CD4-positive, alpha-beta T cell (primary cell): ENCODE data around the gene PTH. TPM values are rescaled to one million over a fixed set of nuclear protein-coding genes. Genes with fewer than 3 reads are reported as not detected.

Experiments
- ATAC-seq: fragments of 200-7000 bp; cut with Tn5 transposase; one replicate; pipeline ENCODE4 v1.10.0; 2022; ENCODE audit warnings: mild to moderate bottlenecking; ENCODE audit not compliant: poor library complexity
- CTCF ChIA-PET: fragments of 350-600 bp; sonication (Branson Sonifier 250); formaldehyde crosslinking; loops from one replicate; lab custom pipeline; 2021; ENCODE audit warnings: antibody characterized with exemption, inconsistent platforms; lab: Charles Lee
- POLR2A ChIA-PET: fragments of 350-600 bp; sonication (Branson Sonifier 250); formaldehyde crosslinking; loops from one replicate; lab custom pipeline; 2021; ENCODE audit warnings: antibody characterized with exemption, inconsistent platforms; lab: Charles Lee
- DNase-seq, 14 experiments: peaks; one replicate each; pipeline ENCODE4 v3.0.0-alpha.2; 2013 to 2020; ENCODE audit warnings: mixed read lengths in 2 of 14
- H3K27ac ChIP-seq, 2 donors: one replicate each; pipeline versions ENCODE4 v1.5.1 to v1.7.0; 2013; ENCODE audit warnings: low read length in 2 of 2, low read depth in 1 of 2, mild to moderate bottlenecking in 1 of 2
- H3K27me3 ChIP-seq, 2 experiments: 1 replicate in 1 of 2; 2 replicates in 1 of 2; pipeline versions ENCODE4 v1.6.1 to v1.7.0; 2013; ENCODE audit warnings: low read length in 2 of 2, control low read depth in 1 of 2, mild to moderate bottlenecking in 1 of 2, moderate library complexity in 1 of 2; ENCODE audit not compliant: insufficient read depth in 2 of 2, control insufficient read depth in 1 of 2
- H3K36me3 ChIP-seq: one replicate; pipeline ENCODE4 v1.6.1; 2013; ENCODE audit warnings: low read length, control low read depth; ENCODE audit not compliant: insufficient read depth
- H3K4me1 ChIP-seq: one replicate; pipeline ENCODE4 v1.6.1; 2013; ENCODE audit warnings: low read length, control low read depth; ENCODE audit not compliant: insufficient read depth
- H3K4me3 ChIP-seq: one replicate; pipeline ENCODE4 v1.5.1; 2013; ENCODE audit warnings: mild to moderate bottlenecking, low read length, moderate library complexity
- H3K9me3 ChIP-seq, 2 experiments: 1 replicate in 1 of 2; 2 replicates in 1 of 2; pipeline versions ENCODE4 v1.6.1 to v1.7.0; 2013; ENCODE audit warnings: low read length in 2 of 2, mild to moderate bottlenecking in 2 of 2, control low read depth in 1 of 2, moderate library complexity in 1 of 2; ENCODE audit not compliant: control insufficient read depth in 1 of 2, insufficient read depth in 1 of 2
- H3K27ac Mint-ChIP-seq: one replicate; pipeline ENCODE4 v1.8.0; 2020; ENCODE audit warnings: mixed read lengths
- H3K27me3 Mint-ChIP-seq: one replicate; pipeline ENCODE4 v1.8.0; 2021; ENCODE audit warnings: mixed read lengths
- H3K36me3 Mint-ChIP-seq: one replicate; pipeline ENCODE4 v1.8.0; 2021; ENCODE audit warnings: low read depth, mixed read lengths
- H3K4me1 Mint-ChIP-seq: one replicate; pipeline ENCODE4 v1.8.0; 2021; ENCODE audit warnings: low read depth, mixed read lengths
- H3K4me3 Mint-ChIP-seq: one replicate; pipeline ENCODE4 v1.8.0; 2020; ENCODE audit warnings: mild to moderate bottlenecking, mixed read lengths
- H3K9me3 Mint-ChIP-seq: one replicate; pipeline ENCODE4 v1.8.0; 2020; ENCODE audit warnings: mixed read lengths
- intact Hi-C, 2 experiments: fragments of 100-400 bp; cut with DNase I in 1 of 2; cut with micrococcal nuclease in 1 of 2; formaldehyde crosslinking; loops; one replicate each; pipeline versions ENCODE4 v1.15.1 to v1.9.0; 2023 to 2025; cut with DNase I, micrococcal nuclease
- total RNA-seq, 174 experiments: library from RNA in 2 of 174; stranded (reverse) in 2 of 174; gene quantifications; one replicate each; pipeline ENCODE4 v1.2.3 and lab custom pipeline; 2021 to 2026
- TF ChIP-seq, protein P1 (sequence below): fragments of 200-600 bp; IDR thresholded peaks from one replicate; pipeline ENCODE4 v1.8.0; 2022; ENCODE audit warnings: antibody characterized with exemption, mild to moderate bottlenecking

The PTH gene
- total RNA-seq, 2 experiments from 2014 or later: not detected

DNA sequence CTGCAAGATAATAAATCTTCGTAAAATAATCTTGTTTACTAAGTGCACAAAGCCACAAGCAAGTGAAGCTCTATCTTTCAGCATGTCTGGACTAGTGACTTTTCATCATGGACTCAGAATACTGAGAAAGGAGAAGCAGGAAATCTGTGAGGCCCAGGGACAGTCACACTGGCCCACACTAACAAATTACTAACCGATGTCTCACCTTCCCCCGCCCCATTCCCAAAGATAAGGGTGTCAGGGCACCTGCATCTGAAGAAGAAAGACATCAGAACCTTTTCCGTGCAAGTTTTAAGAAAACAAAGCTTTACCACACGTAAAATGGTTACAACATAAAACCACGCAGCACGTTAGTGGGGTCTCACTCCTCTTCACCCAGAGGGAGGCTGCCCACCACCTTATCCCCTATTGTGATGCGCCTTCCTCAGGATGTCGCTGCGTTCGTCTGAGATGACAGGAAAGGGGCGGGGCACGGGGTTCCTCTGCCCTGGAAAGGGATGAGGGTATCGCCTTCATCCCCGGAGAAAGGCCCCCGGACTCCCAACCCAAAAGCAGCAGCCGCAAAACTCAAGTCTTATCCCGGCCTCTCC is 33.4 kb downstream of the PTH start:
- Mint-ChIP-seq H3K9me3 (no peaks in the 10 kb centered on the region), H3K36me3 (peaks cover 31% of the 10 kb centered on the region), H3K27ac (peak overlapping the region; percentile 99), H3K4me1 (peaks cover 62% of the 10 kb centered on the region), H3K27me3 (no peaks in the 10 kb centered on the region), H3K4me3 (peak overlapping the region; percentile 100)
- Histone ChIP-seq H3K36me3 (no peaks in the 10 kb centered on the region), H3K27me3 (no peaks in the 10 kb centered on the region), H3K4me3 (peak overlapping the region; percentile 77), H3K4me1 (peaks cover 15% of the 10 kb centered on the region), H3K9me3 (no peaks in the 10 kb centered on the region), H3K27ac (peak overlapping the region; percentile 82 to 92)
- TF ChIP-seq, protein P1, sequence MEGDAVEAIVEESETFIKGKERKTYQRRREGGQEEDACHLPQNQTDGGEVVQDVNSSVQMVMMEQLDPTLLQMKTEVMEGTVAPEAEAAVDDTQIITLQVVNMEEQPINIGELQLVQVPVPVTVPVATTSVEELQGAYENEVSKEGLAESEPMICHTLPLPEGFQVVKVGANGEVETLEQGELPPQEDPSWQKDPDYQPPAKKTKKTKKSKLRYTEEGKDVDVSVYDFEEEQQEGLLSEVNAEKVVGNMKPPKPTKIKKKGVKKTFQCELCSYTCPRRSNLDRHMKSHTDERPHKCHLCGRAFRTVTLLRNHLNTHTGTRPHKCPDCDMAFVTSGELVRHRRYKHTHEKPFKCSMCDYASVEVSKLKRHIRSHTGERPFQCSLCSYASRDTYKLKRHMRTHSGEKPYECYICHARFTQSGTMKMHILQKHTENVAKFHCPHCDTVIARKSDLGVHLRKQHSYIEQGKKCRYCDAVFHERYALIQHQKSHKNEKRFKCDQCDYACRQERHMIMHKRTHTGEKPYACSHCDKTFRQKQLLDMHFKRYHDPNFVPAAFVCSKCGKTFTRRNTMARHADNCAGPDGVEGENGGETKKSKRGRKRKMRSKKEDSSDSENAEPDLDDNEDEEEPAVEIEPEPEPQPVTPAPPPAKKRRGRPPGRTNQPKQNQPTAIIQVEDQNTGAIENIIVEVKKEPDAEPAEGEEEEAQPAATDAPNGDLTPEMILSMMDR: no peak
- ATAC-seq: peak; percentile 22
- peak; percentile 14 to 71 (median 44) for DNase-seq
- ChIA-PET CTCF (interaction anchor here (0.8 to 1.6 kb wide), 3 partner anchors 25 to 205 kb away, joined by 3 to 11 read pairs (median 3); no protein-coding TSS in a partner anchor), POLR2A (interaction anchor here (0.8 to 2.6 kb wide), 14 partner anchors 8 to 1429 kb away, joined by 3 to 12 read pairs (median 4); partner anchors contain the start of genes CYP2R1 and FAR1)
- intact Hi-C loops: loop anchor here (2.0 to 10.0 kb wide), 7 partner anchors 184 to 1618 kb away; partner anchors contain the start of genes FAR1 (in 2 of the 2), CYP2R1 (in 1 of the 2) and USP47 (in 1 of the 2)

GRCh38 chr11:13461291-13461690 is 34.5 kb downstream of the PTH start:
- Histone ChIP-seq H3K9me3 (no peaks in the 10 kb centered on the region), H3K36me3 (no peaks in the 10 kb centered on the region), H3K27ac (no peak overlapping the region), H3K27me3 (no peaks in the 10 kb centered on the region), H3K4me3 (no peak overlapping the region), H3K4me1 (peaks cover 15% of the 10 kb centered on the region)
- ChIA-PET POLR2A (interaction anchor here (0.7 to 2.6 kb wide), 3 partner anchors 11 to 26 kb away, joined by 3 to 12 read pairs (median 3); no protein-coding TSS in a partner anchor), CTCF (no interaction called here)
- ATAC-seq (no peak), DNase-seq (no peak)
- TF ChIP-seq, protein P1: no peak
- peaks cover 31% of the 10 kb centered on the region for H3K36me3 Mint-ChIP-seq
- H3K9me3 Mint-ChIP-seq: no peaks in the 10 kb centered on the region
- intact Hi-C loops: loop anchor here (5.0 to 10.0 kb wide), 5 partner anchors 204 to 1616 kb away; partner anchors contain the start of genes CYP2R1 (in 1 of the 2), FAR1 (in 1 of the 2) and USP47 (in 1 of the 2)
- peaks cover 66% of the 10 kb centered on the region for H3K4me1 Mint-ChIP-seq
- no peaks in the 10 kb centered on the region for H3K27me3 Mint-ChIP-seq
- H3K4me3 Mint-ChIP-seq: peak overlapping the region; percentile 100
- no peak overlapping the region for H3K27ac Mint-ChIP-seq

DNA sequence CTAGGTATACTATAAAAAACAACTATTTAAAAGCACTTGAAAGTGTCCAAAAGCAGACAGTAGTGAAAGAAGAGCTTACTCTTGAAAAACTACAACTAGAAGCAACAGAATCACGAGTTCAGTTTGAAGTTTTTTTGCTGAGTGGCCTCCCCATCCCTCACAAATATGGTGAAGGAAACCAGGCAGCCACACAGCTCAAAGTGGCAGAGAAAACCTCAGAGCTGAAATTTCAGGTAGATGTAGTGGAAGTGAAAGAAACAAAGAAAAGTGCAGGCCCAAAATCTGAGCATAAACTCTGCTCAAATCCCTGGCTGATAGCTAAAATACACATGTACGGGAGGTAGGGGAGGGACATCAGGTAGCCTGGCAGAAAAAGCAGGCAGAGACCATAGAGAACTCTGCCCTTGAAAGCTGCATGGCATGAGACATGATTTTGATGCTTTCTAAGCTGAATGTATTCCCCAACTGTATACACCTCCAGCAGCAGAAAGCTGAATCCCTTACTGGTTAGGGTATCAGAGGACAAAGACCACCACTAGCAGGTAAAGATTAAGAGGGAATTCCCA is 44.9 kb downstream of the PTH start:
- ChIA-PET CTCF (no interaction called here), POLR2A (interaction anchor here (0.6 to 1.7 kb wide), 2 partner anchors 11 to 12 kb away, joined by 3 to 8 read pairs; partner anchors contain the start of gene BTBD10)
- Mint-ChIP-seq H3K4me1 (peaks cover 67% of the 10 kb centered on the region), H3K4me3 (no peak overlapping the region), H3K27me3 (no peaks in the 10 kb centered on the region), H3K36me3 (peaks cover 40% of the 10 kb centered on the region), H3K9me3 (peaks cover 2% of the 10 kb centered on the region), H3K27ac (peak overlapping the region; percentile 40)
- TF ChIP-seq, protein P1: no peak
- DNase-seq: no peak
- intact Hi-C loops: no loop called here
- no peak overlapping the region for H3K4me3 ChIP-seq
- H3K36me3 ChIP-seq: peaks cover 3% of the 10 kb centered on the region
- H3K27me3 ChIP-seq: no peaks in the 10 kb centered on the region
- peaks cover 3 to 5% of the 10 kb centered on the region in 2 experiments for H3K9me3 ChIP-seq
- peak; percentile 46 for ATAC-seq
- no peaks in the 10 kb centered on the region for H3K4me1 ChIP-seq
- no peak overlapping the region for H3K27ac ChIP-seq
